GM12864 (cell line): ENCODE results near the gene PACS2.

Experiments used
- DNase-seq: peaks from one replicate; pipeline ENCODE4 v3.0.0-alpha.2; 2011; ENCODE audit warnings: low read depth
- H3K4me3 ChIP-seq: 2 replicates; pipeline ENCODE4 v1.5.1; 2011; ENCODE audit warnings: mild to moderate bottlenecking, low read depth, low read length, control low read depth
- CTCF ChIP-seq: IDR thresholded peaks from 2 replicates; pipeline ENCODE4 v1.5.1; 2011; ENCODE audit warnings: low read depth, mild to moderate bottlenecking, moderate library complexity, low read length, control low read depth, inconsistent platforms; ENCODE audit errors: missing control alignments

The PACS2 gene

DNA sequence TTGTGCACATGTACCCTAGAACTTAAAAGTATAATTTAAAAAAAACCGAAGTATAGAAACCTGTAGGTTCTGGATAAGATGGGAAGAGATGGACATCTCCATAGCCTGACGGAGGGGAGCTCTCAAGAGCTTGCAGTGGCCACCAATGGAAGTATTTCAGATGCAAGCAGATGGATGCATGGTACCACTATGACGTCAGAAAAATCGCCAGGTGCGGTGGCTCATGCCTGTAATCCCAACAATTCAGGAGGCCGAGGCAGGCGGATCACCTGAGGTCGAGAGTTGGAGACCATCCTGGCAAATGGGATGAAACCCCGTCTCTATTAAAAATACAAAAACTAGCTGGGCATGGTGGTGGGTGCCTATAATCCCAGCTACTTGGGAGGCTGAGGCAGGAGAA lies 87.2 kb downstream of the PACS2 start:
- no peak overlapping the region for H3K4me3 ChIP-seq
- no peak for DNase-seq
- no peak for TF ChIP-seq CTCF

GRCh38 chr14:105408592-105408991 lies 94.0 kb downstream of the PACS2 start:
- TF ChIP-seq CTCF: no peak
- H3K4me3 ChIP-seq: no peak overlapping the region
- DNase-seq: no peak

DNA sequence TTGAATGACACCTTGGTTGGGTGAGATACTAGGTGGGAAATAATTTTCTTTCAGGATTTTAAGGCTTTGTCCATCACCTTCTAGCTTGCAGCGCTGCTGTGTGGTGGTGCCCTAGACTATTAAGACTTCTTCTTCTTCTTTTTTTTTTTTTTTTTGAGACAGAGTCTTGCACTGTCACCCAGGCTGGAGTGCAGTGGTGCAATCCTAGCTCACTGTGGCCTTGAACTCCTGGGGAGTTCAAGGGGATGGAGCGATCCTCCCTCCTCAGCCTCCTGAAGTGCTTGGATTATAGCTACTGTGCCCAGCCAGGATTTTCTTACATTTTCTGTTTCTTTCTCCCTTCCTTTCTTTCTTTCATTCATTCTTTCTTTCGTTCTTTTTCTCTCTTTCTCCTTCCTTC lies 94.8 kb downstream of the PACS2 start:
- DNase-seq: no peak
- no peak overlapping the region for H3K4me3 ChIP-seq
- TF ChIP-seq CTCF: no peak

- no peak overlapping the region for H3K4me3 ChIP-seq
- no peak for TF ChIP-seq CTCF
- DNase-seq: no peak
Measured at GRCh38 chr14:105410642-105411016, 96.1 kb downstream of the PACS2 start.

- no peak for DNase-seq
- no peak for TF ChIP-seq CTCF
- H3K4me3 ChIP-seq: no peak overlapping the region
Measured at GRCh38 chr14:105411017-105411941, 96.7 kb downstream of the PACS2 start.

GRCh38 chr14:105411985-105412770 lies 97.6 kb downstream of the PACS2 start:
- no peak for TF ChIP-seq CTCF
- DNase-seq: no peak
- H3K4me3 ChIP-seq: no peak overlapping the region
